Right lobe of liver (tissue), 4 donors: ENCODE measurements around the gene TGFBR1.

Experiments
- CTCF ChIP-seq, 4 donors: fragments of 200-600 bp in 3 of 4; fragments of 450-650 bp in 1 of 4; IDR thresholded peaks; one replicate each; pipeline versions ENCODE4 v1.5.1 to v1.8.0; 2016 to 2022; ENCODE audit warnings: antibody characterized with exemption in 4 of 4, mild to moderate bottlenecking in 2 of 4
- POLR2A ChIP-seq: fragments of 450-650 bp; IDR thresholded peaks from one replicate; pipeline ENCODE4 v1.6.1; 2017; ENCODE audit warnings: antibody characterized with exemption, mild to moderate bottlenecking
- donor health status: DM: no; HTN: no; CAD: no.
- donor health status: DM: no; HTN: no; CAD: no.
- donor health status: DM: no; HTN: yes; CAD: no.

- no peak for TF ChIP-seq CTCF (IDR thresholded peaks at IDR 0.05)
- no peak for TF ChIP-seq POLR2A
Measured at GRCh38 chr9:99101271-99101670, 3.6 kb upstream of the TGFBR1 start.
